B cell (primary cell): ENCODE measurements around the gene EFCAB8. TPM values are rescaled to one million over a fixed set of nuclear protein-coding genes. Genes with fewer than 3 reads are reported as not detected.

ENCODE experiments used
- ATAC-seq: fragments of 200-7000 bp; cut with Tn5 transposase; one replicate; pipeline ENCODE4 v1.10.0; 2021; ENCODE audit warnings: low read depth, mild to moderate bottlenecking, moderate number of reproducible peaks, moderate library complexity
- CTCF ChIA-PET: fragments of 350-600 bp; sonication (Branson Sonifier 250); formaldehyde crosslinking; loops from one replicate; lab custom pipeline; 2021; ENCODE audit warnings: antibody characterized with exemption, inconsistent platforms; lab: Charles Lee
- POLR2A ChIA-PET: fragments of 350-600 bp; sonication (Branson Sonifier 250); formaldehyde crosslinking; loops from one replicate; lab custom pipeline; 2021; ENCODE audit warnings: antibody characterized with exemption; lab: Charles Lee
- DNase-seq: peaks from one replicate; pipeline ENCODE4 v3.0.0; 2013
- H2AFZ ChIP-seq: 2 replicates; pipeline ENCODE4 v1.6.1; 2012; ENCODE audit warnings: mild to moderate bottlenecking, low read depth, low read length; ENCODE audit not compliant: insufficient read depth, poor library complexity, severe bottlenecking
- H3K27ac ChIP-seq, 2 donors: 1 replicate in 1 of 2; 2 replicates in 1 of 2; pipeline ENCODE4 v1.5.1; 2012 to 2013; ENCODE audit warnings: low read length in 2 of 2, mild to moderate bottlenecking in 2 of 2, moderate library complexity in 1 of 2
- H3K27me3 ChIP-seq, 4 experiments: fragments of 200-600 bp in 1 of 4; sonication (generic) in 1 of 4; replicated peaks in 1 of 4; 1 replicate in 2 of 4; 2 replicates in 2 of 4; pipeline versions ENCODE4 v1.6.1 to v1.7.0; 2013 to 2016; ENCODE audit warnings: low read length in 3 of 4, mild to moderate bottlenecking in 2 of 4, mixed read lengths in 1 of 4, moderate library complexity in 1 of 4; ENCODE audit not compliant: insufficient read depth in 4 of 4, control insufficient read depth in 3 of 4; ENCODE audit errors: control extremely low read depth in 1 of 4
- H3K36me3 ChIP-seq, 2 experiments: replicated peaks in 1 of 2; 1 replicate in 1 of 2; 2 replicates in 1 of 2; pipeline versions ENCODE4 v1.6.1 to v1.7.1; 2013; ENCODE audit warnings: low read length in 1 of 2; ENCODE audit not compliant: insufficient read depth in 2 of 2, control insufficient read depth in 1 of 2; ENCODE audit errors: control extremely low read depth in 1 of 2, extremely low read depth in 1 of 2
- H3K4me1 ChIP-seq, 2 donors: fragments of 200-600 bp in 1 of 2; sonication (generic) in 1 of 2; 1 replicate in 1 of 2; 2 replicates in 1 of 2; pipeline versions ENCODE4 v1.5.1 to v1.6.1; 2013 to 2017; ENCODE audit warnings: low read length in 2 of 2; ENCODE audit not compliant: control insufficient read depth in 2 of 2, insufficient read depth in 2 of 2
- H3K4me2 ChIP-seq: replicated peaks from 2 replicates; pipeline ENCODE3; 2012; ENCODE audit warnings: mild to moderate bottlenecking, low read depth, low read length; ENCODE audit not compliant: poor library complexity, severe bottlenecking
- H3K4me3 ChIP-seq, 5 experiments: fragments of 200-600 bp in 1 of 5; sonication (generic) in 1 of 5; 1 replicate in 3 of 5; 2 replicates in 2 of 5; pipeline versions ENCODE4 v1.5.1 to v1.7.0; 2011 to 2016; ENCODE audit warnings: low read length in 4 of 5, mild to moderate bottlenecking in 4 of 5, low read depth in 2 of 5, control low read depth in 1 of 5, moderate library complexity in 1 of 5; ENCODE audit not compliant: insufficient read depth in 1 of 5; ENCODE audit errors: control extremely low read depth in 1 of 5, extremely low read depth in 1 of 5
- H3K79me2 ChIP-seq: fragments of 200-600 bp; sonication (generic); one replicate; pipeline ENCODE4 v1.6.0; 2016; ENCODE audit warnings: low read length; ENCODE audit not compliant: control insufficient read depth, insufficient read depth
- H3K9ac ChIP-seq: fragments of 200-600 bp; sonication (generic); 2 replicates; pipeline ENCODE4 v1.6.1; 2017; ENCODE audit warnings: mild to moderate bottlenecking, low read length, moderate library complexity
- H3K9me3 ChIP-seq, 3 donors: one replicate each; pipeline versions ENCODE4 v1.6.1 to v1.7.1; 2013; ENCODE audit warnings: low read length in 2 of 3; ENCODE audit not compliant: control insufficient read depth in 2 of 3, insufficient read depth in 1 of 3; ENCODE audit errors: control extremely low read depth in 1 of 3
- H4K20me1 ChIP-seq: 2 replicates; pipeline ENCODE4 v1.6.0; 2012; ENCODE audit warnings: mild to moderate bottlenecking, low read length; ENCODE audit not compliant: insufficient read depth, control insufficient read depth, poor library complexity, severe bottlenecking
- H3K27ac Mint-ChIP-seq: one replicate; pipeline ENCODE4 v1.8.0; 2021; ENCODE audit warnings: mixed read lengths
- H3K27me3 Mint-ChIP-seq: one replicate; pipeline ENCODE4 v1.8.0; 2021; ENCODE audit warnings: mixed read lengths
- H3K4me1 Mint-ChIP-seq: one replicate; pipeline ENCODE4 v1.8.0; 2021; ENCODE audit warnings: mixed read lengths
- H3K4me3 Mint-ChIP-seq: one replicate; pipeline ENCODE4 v1.8.0; 2021; ENCODE audit warnings: mixed read lengths
- H3K9me3 Mint-ChIP-seq: one replicate; pipeline ENCODE4 v1.8.0; 2022; ENCODE audit warnings: mixed read lengths; ENCODE audit not compliant: insufficient read depth
- CTCF ChIP-seq: fragments of 200-600 bp; IDR thresholded peaks from one replicate; pipeline ENCODE4 v1.8.0; 2022; ENCODE audit warnings: antibody characterized with exemption, mild to moderate bottlenecking
- EZH2 ChIP-seq: IDR thresholded peaks from 2 replicates; pipeline ENCODE4 v1.6.1; 2012; ENCODE audit warnings: borderline replicate concordance, low read depth, mild to moderate bottlenecking, moderate library complexity, low read length; ENCODE audit not compliant: insufficient read depth, poor library complexity, severe bottlenecking
- WGBS: methylation state at CpG from one replicate; pipeline ENCODE4 v1.1.5; 2013; ENCODE audit warnings: missing lambda C conversion rate; ENCODE audit not compliant: insufficient coverage; 5-methylcytosine and 5-hydroxymethylcytosine counted together
- intact Hi-C: fragments of 100-400 bp; cut with micrococcal nuclease; formaldehyde crosslinking; loops from one replicate; pipeline ENCODE4 v1.10.0; 2022
- polyA plus RNA-seq: library from polyadenylated mRNA; depleted of rRNA; stranded (reverse); fragments of >200 nt; gene quantifications from 2 replicates; pipeline ENCODE4 v1.2.3, GENCODE V29; 2012
- total RNA-seq, 2 donors: library from RNA; stranded (reverse); fragments of 120-200 nt in 1 of 2; gene quantifications; 1 replicate in 1 of 2; 2 replicates in 1 of 2; pipeline versions ENCODE4 v1.2.3 to v1.2.4, GENCODE V29; 2013 to 2022

The EFCAB8 gene
- total and polyA plus RNA-seq, 2 donors (not counting 1 experiment from before 2014, with no cell fraction given) = 0.72 to 2.3 TPM

DNA sequence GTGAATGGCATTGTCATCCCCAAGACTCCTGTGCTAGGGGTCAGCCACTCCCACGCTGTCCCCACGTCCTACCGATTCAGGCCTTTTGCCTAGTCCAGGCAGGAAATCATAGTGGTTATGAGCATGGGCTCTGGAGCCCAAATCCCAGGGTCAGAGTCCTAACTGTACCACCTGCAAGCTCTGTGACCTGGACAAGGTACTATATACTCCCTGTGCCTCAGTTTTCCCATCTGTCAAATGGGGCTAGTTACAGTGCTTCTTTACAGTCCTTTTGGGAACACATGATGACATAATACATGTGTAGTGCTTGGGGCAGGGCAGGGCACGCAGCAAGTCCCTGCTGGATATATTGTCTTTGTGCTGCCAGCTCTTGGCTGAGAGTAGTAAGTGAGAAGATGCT lies 27.2 kb downstream of the EFCAB8 start:
- no peaks in the 10 kb centered on the region for H3K79me2 ChIP-seq
- CTCF ChIA-PET = no interaction called here
- no peaks in the 10 kb centered on the region for H4K20me1 ChIP-seq
- H3K9me3 ChIP-seq = no peaks in the 10 kb centered on the region
- H3K9me3 Mint-ChIP-seq = no peaks in the 10 kb centered on the region
- no peak overlapping the region for H3K4me3 ChIP-seq
- no peak overlapping the region for H3K4me2 ChIP-seq
- H3K9ac ChIP-seq = no peak overlapping the region
- POLR2A ChIA-PET = no interaction called here
- no peaks in the 10 kb centered on the region for H3K4me1 ChIP-seq
- no peaks in the 10 kb centered on the region for H3K4me1 Mint-ChIP-seq
- intact Hi-C loops = no loop called here
- ATAC-seq (no peak), DNase-seq (no peak)
- H3K27me3 Mint-ChIP-seq = no peaks in the 10 kb centered on the region
- H3K4me3 Mint-ChIP-seq = no peak overlapping the region
- TF ChIP-seq EZH2 = no peak
- H2AFZ ChIP-seq = no peak overlapping the region
- 92% methylated on average over 4 of the region's 4 CpGs for WGBS
- H3K27ac ChIP-seq = no peak overlapping the region
- H3K36me3 ChIP-seq = no peaks in the 10 kb centered on the region
- no peaks in the 10 kb centered on the region for H3K27me3 ChIP-seq
- no peak overlapping the region for H3K27ac Mint-ChIP-seq

DNA sequence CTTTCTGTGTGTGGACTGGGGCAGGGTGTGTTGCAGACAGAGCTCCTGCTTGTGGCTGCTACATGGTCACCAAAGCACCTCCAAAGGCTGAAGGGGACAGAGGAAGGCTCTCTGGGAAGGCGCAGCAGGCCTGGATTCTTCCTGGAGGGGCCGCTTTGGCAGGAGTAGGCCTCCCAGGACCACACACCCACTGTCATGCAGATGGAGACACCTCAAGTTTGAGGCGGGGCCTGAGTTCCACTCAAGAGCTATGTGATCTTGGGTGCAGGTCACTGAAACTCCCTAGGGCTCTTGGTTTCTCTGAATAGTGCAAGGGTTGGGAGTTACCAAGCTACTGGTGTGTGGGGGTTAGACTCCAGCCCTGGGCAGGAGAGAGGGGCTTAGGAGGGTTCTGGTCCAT lies 27.9 kb downstream of the EFCAB8 start:
- H3K4me3 Mint-ChIP-seq = no peak overlapping the region
- CTCF ChIA-PET = no interaction called here
- Histone ChIP-seq H3K4me1 (no peaks in the 10 kb centered on the region), H3K4me2 (no peak overlapping the region), H3K27ac (no peak overlapping the region), H3K9ac (no peak overlapping the region), H3K4me3 (no peak overlapping the region), H2AFZ (no peak overlapping the region), H4K20me1 (no peaks in the 10 kb centered on the region), H3K79me2 (no peaks in the 10 kb centered on the region), H3K27me3 (no peaks in the 10 kb centered on the region), H3K36me3 (no peaks in the 10 kb centered on the region), H3K9me3 (no peaks in the 10 kb centered on the region)
- DNase-seq = no peak
- intact Hi-C loops = no loop called here
- no peaks in the 10 kb centered on the region for H3K4me1 Mint-ChIP-seq
- ATAC-seq = no peak
- no peak overlapping the region for H3K27ac Mint-ChIP-seq
- TF ChIP-seq EZH2 (no peak), CTCF (no peak)
- H3K27me3 Mint-ChIP-seq = no peaks in the 10 kb centered on the region
- WGBS = 57% methylated on average over 3 of the region's 3 CpGs
- POLR2A ChIA-PET = no interaction called here
- no peaks in the 10 kb centered on the region for H3K9me3 Mint-ChIP-seq
